Heart right ventricle (tissue), 16 donors: Measurements from ENCODE around the gene HOXA9. TPM values are rescaled to one million over a fixed set of nuclear protein-coding genes. Genes with fewer than 3 reads are reported as not detected.

ENCODE experiments used
- ATAC-seq, 8 donors: fragments of 200-7000 bp; cut with Tn5 transposase; one replicate each; pipeline ENCODE4 v1.9.1; 2020; ENCODE audit warnings: mild to moderate bottlenecking in 8 of 8, moderate library complexity in 8 of 8, moderate number of reproducible peaks in 1 of 8
- DNase-seq, 2 donors: peaks; one replicate each; pipeline ENCODE4 v3.0.0-alpha.2; 2020
- H3K27ac ChIP-seq, 10 donors: fragments of 200-600 bp; sonication (generic) in 2 of 10; one replicate each; pipeline versions ENCODE4 v1.5.0 to v1.8.0; 2020 to 2022; ENCODE audit warnings: mild to moderate bottlenecking in 3 of 10
- H3K27me3 ChIP-seq, 7 donors: fragments of 200-600 bp; one replicate each; pipeline ENCODE4 v1.8.0; 2021 to 2022; ENCODE audit warnings: mild to moderate bottlenecking in 2 of 7
- H3K36me3 ChIP-seq, 9 donors: fragments of 200-600 bp; sonication (generic) in 1 of 9; one replicate each; pipeline versions ENCODE4 v1.5.0 to v1.8.0; 2020 to 2022; ENCODE audit warnings: mild to moderate bottlenecking in 2 of 9
- H3K4me1 ChIP-seq, 9 donors: fragments of 200-600 bp; sonication (generic) in 1 of 9; one replicate each; pipeline versions ENCODE4 v1.5.0 to v1.8.0; 2020 to 2022; ENCODE audit warnings: mild to moderate bottlenecking in 4 of 9
- H3K4me3 ChIP-seq, 10 donors: fragments of 200-600 bp; sonication (generic) in 2 of 10; one replicate each; pipeline versions ENCODE4 v1.5.0 to v1.8.0; 2020 to 2022; ENCODE audit warnings: mild to moderate bottlenecking in 7 of 10, moderate library complexity in 2 of 10
- H3K9me3 ChIP-seq, 11 donors: fragments of 200-600 bp in 10 of 11; sonication (generic) in 2 of 11; one replicate each; pipeline versions ENCODE4 v1.5.0 to v1.8.0; 2013 to 2022; ENCODE audit warnings: mild to moderate bottlenecking in 2 of 11, control low read depth in 1 of 11, moderate library complexity in 1 of 11
- WGBS, 2 donors: extraction: QIAGEN DNeasy Blood & Tissue Kit; methylation state at CpG; one replicate each; pipeline ENCODE4 v1.1.7; 2013; ENCODE audit warnings: inconsistent platforms in 1 of 2; 5-methylcytosine and 5-hydroxymethylcytosine counted together
- intact Hi-C, 10 donors: fragments of 100-400 bp; cut with DNase I; formaldehyde crosslinking; loops; one replicate each; pipeline versions ENCODE4 v1.11.1 to v1.14.2; 2022
- polyA plus RNA-seq, 2 donors: library from polyadenylated mRNA; stranded (reverse); fragments of 200-250 nt; gene quantifications; one replicate each; pipeline ENCODE4 v1.2.3, GENCODE V29; 2013
- total RNA-seq, 10 donors: library from RNA; stranded (reverse); fragmentation: NEBNext Ultra II Directional in 3 of 10; extraction: Animal tissue kit (Norgen Biotek cat#: 25700) in 3 of 10; gene quantifications; one replicate each; pipeline versions ENCODE4 v1.2.1 to v1.2.4, GENCODE V29; 2021 to 2023
- TF ChIP-seq, protein P1 (sequence below), 9 donors: fragments of 200-600 bp; sonication (generic) in 2 of 9; IDR thresholded peaks; one replicate each; pipeline versions ENCODE4 v1.5.0 to v1.8.0; 2021 to 2022; ENCODE audit warnings: antibody characterized with exemption in 9 of 9, mild to moderate bottlenecking in 5 of 9, moderate library complexity in 1 of 9
- donor health status: Arrhythmogenic right ventricular cardiomyopathy.
- donor health status: ischemic (EF 13 %, LVEDD 7.1; RV severe dilation, severe dysfunction).
- donor health status: healthy with polysubstance abuse.
- donor health status: DM: no; HTN: yes; CAD: no.
- donor health status: DM: no; HTN: no; CAD: no.
- donor health status: ischemic (EF 25% LVEDD 6.9; RV normal size, moderate dysfunction).
- donor health status: ischemic (EF 25% LVEDD 5.7; RV mildly dilated, moderate dysfunction).
- donor health status: healthy.
- donor health status: DM: yes; HTN: yes; CAD: no.
- donor health status: Ischemic cardiomyopathy.
- donor health status: ischemic (EF 35%, LVEDD 5.7; RV mildly dilated, moderate dysfunction).
- donor health status: nonischemic (EF 11% LVEDD 7.7; RV severe dilation, severe dysfunction).
- donor health status: DM: yes; HTN: yes; CAD: no.
- donor health status: PGD.
- donor health status: ischemic (EF 29% LVEDD 5.4; RV normal size, mild dysfunction).
- donor health status: nonischemic (EF 23%, LVEDD 6.1; RV moderate dilation, normal function).

HOXA9 gene
- total and polyA plus RNA-seq, 12 donors, result not detected

DNA sequence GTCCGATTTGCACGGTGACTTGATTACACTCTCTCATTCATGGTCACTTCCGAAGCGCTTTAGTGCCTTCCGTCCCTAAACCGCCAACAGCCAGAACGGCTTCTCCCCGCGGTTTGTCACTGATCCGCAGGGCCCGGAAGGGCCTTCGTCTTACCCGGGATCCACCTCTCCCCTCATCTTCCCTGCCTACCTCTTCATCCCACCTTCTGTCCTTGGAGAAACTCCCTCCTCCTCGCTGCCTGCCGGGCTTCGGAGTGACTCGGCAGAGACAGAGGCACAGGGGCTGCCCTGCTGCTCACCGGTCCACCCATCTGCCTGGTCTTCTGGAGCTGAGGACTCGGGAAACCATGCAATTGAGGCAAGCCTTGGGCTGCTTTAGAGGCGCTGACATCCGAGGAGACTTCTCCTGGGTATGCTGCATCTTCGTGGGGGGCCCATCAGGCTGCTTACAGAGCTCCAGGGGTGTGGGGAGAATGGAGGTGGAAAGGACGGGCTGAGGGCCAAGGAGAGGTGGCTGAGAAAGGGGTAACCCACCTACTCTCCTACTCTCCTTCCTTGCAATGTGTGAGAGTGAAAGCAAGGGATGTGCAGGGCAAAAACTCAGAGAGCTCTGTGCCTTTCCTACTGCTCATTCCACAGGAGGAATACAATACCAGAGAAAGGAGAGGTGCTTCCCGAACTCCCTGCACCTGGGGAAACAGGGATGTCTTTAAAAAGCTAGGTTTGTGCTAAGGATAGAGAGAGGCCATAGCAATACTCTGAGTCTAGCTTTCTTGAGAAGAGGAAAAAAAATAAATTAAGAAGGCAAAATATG, 20.7 kb upstream of the HOXA9 start:
- H3K9me3 ChIP-seq, result no peaks in the 10 kb centered on the region
- H3K27ac ChIP-seq, result no peak overlapping the region
- DNase-seq (no peak), ATAC-seq (no peak)
- WGBS, 2 donors, result 6 to 9% methylated on average over 24 of the region's 24 CpGs
- intact Hi-C loops, result no loop called here
- H3K4me1 ChIP-seq, result peaks cover 8 to 53% (median 36%) of the 10 kb centered on the region in 9 donors
- no peaks in the 10 kb centered on the region for H3K36me3 ChIP-seq
- TF ChIP-seq, protein P1, sequence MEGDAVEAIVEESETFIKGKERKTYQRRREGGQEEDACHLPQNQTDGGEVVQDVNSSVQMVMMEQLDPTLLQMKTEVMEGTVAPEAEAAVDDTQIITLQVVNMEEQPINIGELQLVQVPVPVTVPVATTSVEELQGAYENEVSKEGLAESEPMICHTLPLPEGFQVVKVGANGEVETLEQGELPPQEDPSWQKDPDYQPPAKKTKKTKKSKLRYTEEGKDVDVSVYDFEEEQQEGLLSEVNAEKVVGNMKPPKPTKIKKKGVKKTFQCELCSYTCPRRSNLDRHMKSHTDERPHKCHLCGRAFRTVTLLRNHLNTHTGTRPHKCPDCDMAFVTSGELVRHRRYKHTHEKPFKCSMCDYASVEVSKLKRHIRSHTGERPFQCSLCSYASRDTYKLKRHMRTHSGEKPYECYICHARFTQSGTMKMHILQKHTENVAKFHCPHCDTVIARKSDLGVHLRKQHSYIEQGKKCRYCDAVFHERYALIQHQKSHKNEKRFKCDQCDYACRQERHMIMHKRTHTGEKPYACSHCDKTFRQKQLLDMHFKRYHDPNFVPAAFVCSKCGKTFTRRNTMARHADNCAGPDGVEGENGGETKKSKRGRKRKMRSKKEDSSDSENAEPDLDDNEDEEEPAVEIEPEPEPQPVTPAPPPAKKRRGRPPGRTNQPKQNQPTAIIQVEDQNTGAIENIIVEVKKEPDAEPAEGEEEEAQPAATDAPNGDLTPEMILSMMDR (IDR thresholded peaks at IDR 0.05), result no peak
- H3K27me3 ChIP-seq, result peaks cover 67 to 100% (median 100%) of the 10 kb centered on the region in 7 donors
- H3K4me3 ChIP-seq, result no peak overlapping the region

DNA sequence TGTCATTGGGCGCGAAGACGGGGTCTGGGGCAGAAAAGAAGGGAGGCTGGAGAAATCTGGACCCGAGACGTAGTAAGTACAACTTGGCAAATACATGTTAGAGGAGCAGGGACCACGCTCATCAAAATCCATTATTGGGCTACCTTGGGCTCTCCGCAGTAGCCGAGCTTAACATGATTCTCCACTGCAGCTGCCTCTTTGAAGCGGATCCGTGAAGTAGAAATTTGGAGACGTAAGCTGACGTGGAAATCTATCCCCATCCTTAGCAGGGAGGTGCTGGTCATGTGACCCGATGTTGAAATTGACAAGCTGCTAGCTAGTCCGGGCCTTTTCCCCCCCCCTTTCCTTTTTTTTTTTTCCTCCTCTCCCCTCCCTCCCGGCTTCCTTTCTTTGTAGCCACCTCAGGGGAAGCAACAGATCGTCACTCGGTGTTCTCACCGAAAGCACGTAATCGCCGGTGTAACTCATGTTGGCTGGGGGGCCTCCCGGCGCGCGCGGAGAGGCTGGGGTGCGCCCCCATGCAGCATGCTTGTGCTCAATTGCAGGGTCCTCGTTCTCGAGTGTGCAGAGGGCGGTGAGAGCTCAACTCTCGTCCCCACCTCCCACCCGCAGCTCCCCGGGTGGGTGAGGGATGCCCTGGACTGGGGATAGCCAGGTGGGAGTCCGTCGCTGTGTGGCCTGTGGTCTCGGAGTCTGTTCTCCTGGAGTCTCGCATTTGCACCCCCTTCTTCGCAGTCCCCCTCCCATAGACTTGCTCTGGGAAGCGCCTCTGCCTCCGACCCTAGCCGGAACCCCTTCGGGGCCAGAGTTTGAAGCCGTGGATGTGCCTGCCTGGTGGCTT, 19.9 kb upstream of the HOXA9 start, which contains the start of gene HOXA11:
Gene HOXA11 (minus strand): TSS at position 220 of the 841 bp plus-strand sequence. CDS start 88 bp downstream, at position 132.
- TF ChIP-seq, protein P1 (IDR thresholded peaks at IDR 0.05), result no peak
- Histone ChIP-seq H3K4me1 (peaks cover 8 to 53% (median 36%) of the 10 kb centered on the region in 9 donors), H3K4me3 (peak within 1 kb of the TSS; percentile 12 to 48 (median 36)), H3K27me3 (peaks cover 69 to 100% (median 100%) of the 10 kb centered on the region in 7 donors), H3K36me3 (no peaks in the 10 kb centered on the region), H3K9me3 (no peaks in the 10 kb centered on the region), H3K27ac (peak within 1 kb of the TSS in 1 of 10 donors; percentile 5)
- ATAC-seq (peak in 1 of 8 donors; percentile 5), DNase-seq (no peak)
- WGBS, 2 donors, result 5 to 6% methylated on average over 43 of the region's 43 CpGs
- intact Hi-C loops, result no loop called here

DNA sequence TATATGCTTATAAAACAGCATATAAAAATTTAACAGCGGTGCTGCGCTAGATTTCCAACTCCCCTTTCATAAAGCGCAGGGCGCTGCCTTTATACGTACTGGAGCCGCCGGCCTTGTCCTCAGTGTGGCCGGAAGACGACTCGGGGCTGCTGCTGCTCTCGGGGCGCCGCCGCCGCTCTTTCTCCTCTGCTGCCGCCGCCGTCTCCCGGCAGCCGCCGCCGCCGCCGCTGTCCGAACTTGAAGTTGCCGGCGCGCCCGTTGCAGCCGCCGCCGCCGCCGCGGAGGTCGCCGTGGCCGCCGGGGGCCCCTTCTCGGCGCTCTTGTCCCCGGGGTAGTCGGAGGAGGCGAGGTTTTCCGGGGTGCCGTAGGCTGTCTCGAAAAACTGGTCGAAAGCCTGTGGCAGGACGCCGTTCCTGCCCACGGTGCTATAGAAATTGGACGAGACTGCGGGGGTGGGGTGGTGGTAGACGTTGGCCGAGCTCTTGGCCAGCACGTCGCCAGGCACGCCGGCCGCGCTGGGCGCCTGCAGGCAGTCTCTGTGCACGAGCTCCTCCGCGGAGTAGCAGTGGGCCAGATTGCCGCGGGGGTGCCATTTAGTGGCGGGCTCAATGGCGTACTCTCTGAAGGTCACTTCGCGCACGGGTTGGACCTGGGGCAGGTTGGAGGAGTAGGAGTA, 19.1 kb upstream of the HOXA9 start:
- H3K27ac ChIP-seq, result peak overlapping the region in 1 of 10 donors; percentile 5
- 2 to 3% methylated on average over 72 of the region's 72 CpGs for WGBS, 2 donors
- DNase-seq, result no peak
- peak overlapping the region; percentile 12 to 48 (median 36) for H3K4me3 ChIP-seq
- peaks cover 69 to 100% (median 100%) of the 10 kb centered on the region in 7 donors for H3K27me3 ChIP-seq
- peaks cover 12 to 60% (median 43%) of the 10 kb centered on the region in 9 donors for H3K4me1 ChIP-seq
- no peaks in the 10 kb centered on the region for H3K36me3 ChIP-seq
- peak in 2 of 8 donors; percentile 25 to 34 for ATAC-seq
- intact Hi-C loops, result no loop called here
- TF ChIP-seq, protein P1 (IDR thresholded peaks at IDR 0.05), result peak in 1 of 9 donors; percentile 14
- no peaks in the 10 kb centered on the region for H3K9me3 ChIP-seq
